ENCODE measurements around the gene ZBED4.

The ZBED4 gene

GRCh38 chr22:49923445-49923844 lies 69.8 kb downstream of the ZBED4 start:
- H3K4me3 Mint-ChIP-seq: no peak overlapping the region
- no peak overlapping the region for H3K27ac Mint-ChIP-seq
- H3K4me1 Mint-ChIP-seq: peaks cover 46% of the 10 kb centered on the region
- H3K36me3 Mint-ChIP-seq: peaks cover 40% of the 10 kb centered on the region
- DNase-seq (ENCODE audit: low spot score in 2 of 2) (no peak), ATAC-seq (no peak)
- H3K9me3 Mint-ChIP-seq: no peaks in the 10 kb centered on the region

GRCh38 chr22:49924113-49924833 lies 70.6 kb downstream of the ZBED4 start:
- no peaks in the 10 kb centered on the region for H3K9me3 Mint-ChIP-seq
- no peak for DNase-seq (ENCODE audit: low spot score in 2 of 2)
- H3K4me3 Mint-ChIP-seq: peak overlapping the region; percentile 75
- H3K27ac Mint-ChIP-seq: no peak overlapping the region
- peaks cover 44% of the 10 kb centered on the region for H3K4me1 Mint-ChIP-seq
- peaks cover 40% of the 10 kb centered on the region for H3K36me3 Mint-ChIP-seq
- no peak for ATAC-seq

- peak in 1 of 2 donors; percentile 77 for DNase-seq (ENCODE audit: low spot score in 2 of 2)
- H3K27ac Mint-ChIP-seq: peak overlapping the region; percentile 95
Measured at GRCh38 chr22:49925525-49926128, 72.0 kb downstream of the ZBED4 start.

GRCh38 chr22:49926916-49927315 lies 73.3 kb downstream of the ZBED4 start:
- Mint-ChIP-seq H3K4me1 (peaks cover 46% of the 10 kb centered on the region), H3K27ac (peak overlapping the region; percentile 95), H3K4me3 (peak overlapping the region; percentile 30), H3K9me3 (no peaks in the 10 kb centered on the region), H3K36me3 (peaks cover 24% of the 10 kb centered on the region)
- no peak for DNase-seq (ENCODE audit: low spot score in 2 of 2)
- ATAC-seq: no peak

More at GRCh38 chr22:49925525-49926128, 72.0 kb downstream of the ZBED4 start:
- Mint-ChIP-seq H3K36me3 (peaks cover 28% of the 10 kb centered on the region), H3K4me1 (peaks cover 39% of the 10 kb centered on the region), H3K9me3 (no peaks in the 10 kb centered on the region), H3K4me3 (peak overlapping the region; percentile 75)
- ATAC-seq: peak; percentile 69

GRCh38 chr22:49927483-49928184 lies 74.0 kb downstream of the ZBED4 start:
- DNase-seq (ENCODE audit: low spot score in 2 of 2) (no peak), ATAC-seq (no peak)
- peak overlapping the region; percentile 30 for H3K4me3 Mint-ChIP-seq
- H3K36me3 Mint-ChIP-seq: peaks cover 24% of the 10 kb centered on the region
- peaks cover 40% of the 10 kb centered on the region for H3K4me1 Mint-ChIP-seq
- peak overlapping the region; percentile 95 for H3K27ac Mint-ChIP-seq
- no peaks in the 10 kb centered on the region for H3K9me3 Mint-ChIP-seq

GRCh38 chr22:49928185-49928495 lies 74.5 kb downstream of the ZBED4 start:
- peaks cover 44% of the 10 kb centered on the region for H3K4me1 Mint-ChIP-seq
- H3K36me3 Mint-ChIP-seq: peaks cover 24% of the 10 kb centered on the region
- no peak overlapping the region for H3K27ac Mint-ChIP-seq
- H3K4me3 Mint-ChIP-seq: peak overlapping the region; percentile 28
- DNase-seq (ENCODE audit: low spot score in 2 of 2) (no peak), ATAC-seq (no peak)
- H3K9me3 Mint-ChIP-seq: no peaks in the 10 kb centered on the region

GRCh38 chr22:49928555-49929210 lies 75.0 kb downstream of the ZBED4 start:
- Mint-ChIP-seq H3K36me3 (peaks cover 24% of the 10 kb centered on the region), H3K9me3 (no peaks in the 10 kb centered on the region), H3K27ac (no peak overlapping the region), H3K4me3 (peak overlapping the region; percentile 28), H3K4me1 (peaks cover 47% of the 10 kb centered on the region)
- ATAC-seq (no peak), DNase-seq (ENCODE audit: low spot score in 2 of 2) (no peak)

- Mint-ChIP-seq H3K36me3 (peaks cover 24% of the 10 kb centered on the region), H3K4me3 (peak overlapping the region; percentile 38), H3K27ac (no peak overlapping the region), H3K9me3 (no peaks in the 10 kb centered on the region), H3K4me1 (peaks cover 52% of the 10 kb centered on the region)
- ATAC-seq (peak; percentile 80), DNase-seq (ENCODE audit: low spot score in 2 of 2) (peak; percentile 90 to 96)
Measured at GRCh38 chr22:49929211-49929979, 75.8 kb downstream of the ZBED4 start.

GRCh38 chr22:49929994-49930575 lies 76.4 kb downstream of the ZBED4 start:
- H3K27ac Mint-ChIP-seq: no peak overlapping the region
- H3K36me3 Mint-ChIP-seq: peaks cover 18% of the 10 kb centered on the region
- H3K9me3 Mint-ChIP-seq: no peaks in the 10 kb centered on the region
- H3K4me3 Mint-ChIP-seq: peak overlapping the region; percentile 38
- DNase-seq (ENCODE audit: low spot score in 2 of 2): peak in 1 of 2 donors; percentile 61
- peaks cover 49% of the 10 kb centered on the region for H3K4me1 Mint-ChIP-seq
- ATAC-seq: no peak

- Mint-ChIP-seq H3K27ac (no peak overlapping the region), H3K4me1 (peaks cover 42% of the 10 kb centered on the region), H3K4me3 (peak overlapping the region; percentile 22), H3K9me3 (no peaks in the 10 kb centered on the region), H3K36me3 (peaks cover 11% of the 10 kb centered on the region)
- peak in 1 of 2 donors; percentile 67 for DNase-seq (ENCODE audit: low spot score in 2 of 2)
- peak; percentile 46 for ATAC-seq
Measured at GRCh38 chr22:49930596-49931412, 77.2 kb downstream of the ZBED4 start.

- H3K4me1 Mint-ChIP-seq: peaks cover 34% of the 10 kb centered on the region
- peak overlapping the region; percentile 68 for H3K4me3 Mint-ChIP-seq
- no peaks in the 10 kb centered on the region for H3K9me3 Mint-ChIP-seq
- peak overlapping the region; percentile 79 for H3K27ac Mint-ChIP-seq
- H3K36me3 Mint-ChIP-seq: peaks cover 8% of the 10 kb centered on the region
- ATAC-seq (no peak), DNase-seq (ENCODE audit: low spot score in 2 of 2) (no peak)
Measured at GRCh38 chr22:49933236-49934159, 79.9 kb downstream of the ZBED4 start.

GRCh38 chr22:49934160-49934890 lies 80.7 kb downstream of the ZBED4 start:
- H3K9me3 Mint-ChIP-seq: no peaks in the 10 kb centered on the region
- peaks cover 8% of the 10 kb centered on the region for H3K36me3 Mint-ChIP-seq
- H3K4me1 Mint-ChIP-seq: peaks cover 37% of the 10 kb centered on the region
- DNase-seq (ENCODE audit: low spot score in 2 of 2) (no peak), ATAC-seq (peak; percentile 3)
- H3K4me3 Mint-ChIP-seq: peak overlapping the region; percentile 68
- H3K27ac Mint-ChIP-seq: peak overlapping the region; percentile 79
